ACC112 (cell line): ENCODE results near the gene CCDC12.
"Not testable (repeated sequence)": the region's sequence is repeated elsewhere in the genome, so short reads cannot be mapped to it uniquely, and the experiment has no call there.

Experiments used
- H2AFZ ChIP-seq: fragments of 200-600 bp; sonication (generic); one replicate; pipeline ENCODE4 v1.6.0; 2017; ENCODE audit warnings: antibody characterized with exemption, low read length; ENCODE audit not compliant: unreplicated experiment
- H3K27ac ChIP-seq: fragments of 200-600 bp; sonication (generic); 2 replicates; pipeline ENCODE4 v1.5.1; 2014; ENCODE audit warnings: low read depth, mild to moderate bottlenecking, antibody characterized with exemption, low read length, moderate library complexity
- H3K27me3 ChIP-seq: fragments of 200-600 bp; sonication (generic); 2 replicates; pipeline ENCODE4 v1.6.1; 2014; ENCODE audit warnings: mild to moderate bottlenecking, antibody characterized with exemption, low read length, moderate library complexity, mixed read lengths; ENCODE audit not compliant: insufficient read depth
- H3K36me3 ChIP-seq: fragments of 200-600 bp; sonication (generic); 2 replicates; pipeline ENCODE4 v1.6.1; 2016; ENCODE audit warnings: mild to moderate bottlenecking, antibody characterized with exemption, low read length, moderate library complexity, mixed read lengths; ENCODE audit not compliant: insufficient read depth
- H3K4me1 ChIP-seq: fragments of 200-600 bp; sonication (generic); one replicate; pipeline ENCODE4 v1.6.1; 2016; ENCODE audit warnings: low read length, mixed read lengths; ENCODE audit not compliant: insufficient read depth, unreplicated experiment, control insufficient read depth
- H3K4me3 ChIP-seq: fragments of 200-600 bp; sonication (generic); 2 replicates; pipeline ENCODE4 v1.5.1; 2014; ENCODE audit warnings: mild to moderate bottlenecking, low read depth, low read length
- H3K79me2 ChIP-seq: fragments of 200-600 bp; sonication (generic); one replicate; pipeline ENCODE4 v1.6.0; 2016; ENCODE audit warnings: low read length; ENCODE audit not compliant: control insufficient read depth, unreplicated experiment, insufficient read depth

Gene CCDC12

GRCh38 chr3:46910914-46911313, 65.6 kb downstream of the CCDC12 start:
- H3K36me3 ChIP-seq, H2AFZ ChIP-seq, H3K4me3 ChIP-seq, H3K79me2 ChIP-seq, H3K27me3 ChIP-seq, H3K27ac ChIP-seq: not testable (repeated sequence)
- H3K4me1 ChIP-seq, result peaks cover 24% of the 10 kb centered on the region

- Histone ChIP-seq H2AFZ (no peak overlapping the region), H3K36me3 (no peaks in the 10 kb centered on the region), H3K27me3 (no peaks in the 10 kb centered on the region), H3K4me1 (peaks cover 24% of the 10 kb centered on the region), H3K27ac (no peak overlapping the region), H3K79me2 (no peaks in the 10 kb centered on the region), H3K4me3 (no peak overlapping the region)
Observed at GRCh38 chr3:46910166-46910760, 66.3 kb downstream of the CCDC12 start.

- H3K4me3 ChIP-seq, result no peak overlapping the region
- no peak overlapping the region for H2AFZ ChIP-seq
- no peaks in the 10 kb centered on the region for H3K36me3 ChIP-seq
- no peak overlapping the region for H3K27ac ChIP-seq
- no peaks in the 10 kb centered on the region for H3K27me3 ChIP-seq
- peaks cover 24% of the 10 kb centered on the region for H3K4me1 ChIP-seq
- H3K79me2 ChIP-seq, result no peaks in the 10 kb centered on the region
Observed at GRCh38 chr3:46909535-46910161, 66.9 kb downstream of the CCDC12 start.

- H3K36me3 ChIP-seq, result no peaks in the 10 kb centered on the region
- peaks cover 25% of the 10 kb centered on the region for H3K4me1 ChIP-seq
- no peaks in the 10 kb centered on the region for H3K27me3 ChIP-seq
- H3K79me2 ChIP-seq, result no peaks in the 10 kb centered on the region
- H2AFZ ChIP-seq, result no peak overlapping the region
- H3K4me3 ChIP-seq, result no peak overlapping the region
- no peak overlapping the region for H3K27ac ChIP-seq
Observed at GRCh38 chr3:46908986-46909534, 67.5 kb downstream of the CCDC12 start.

GRCh38 chr3:46908294-46908985, 68.1 kb downstream of the CCDC12 start:
- Histone ChIP-seq H3K36me3 (no peaks in the 10 kb centered on the region), H3K79me2 (no peaks in the 10 kb centered on the region), H3K4me3 (no peak overlapping the region), H3K27me3 (no peaks in the 10 kb centered on the region), H2AFZ (no peak overlapping the region), H3K4me1 (peaks cover 25% of the 10 kb centered on the region), H3K27ac (no peak overlapping the region)

GRCh38 chr3:46907960-46908293, 68.6 kb downstream of the CCDC12 start:
- Histone ChIP-seq H2AFZ (no peak overlapping the region), H3K27ac (no peak overlapping the region), H3K4me1 (peaks cover 26% of the 10 kb centered on the region), H3K27me3 (no peaks in the 10 kb centered on the region), H3K36me3 (no peaks in the 10 kb centered on the region), H3K79me2 (no peaks in the 10 kb centered on the region), H3K4me3 (no peak overlapping the region)

- no peaks in the 10 kb centered on the region for H3K27me3 ChIP-seq
- no peak overlapping the region for H3K27ac ChIP-seq
- no peak overlapping the region for H2AFZ ChIP-seq
- H3K4me3 ChIP-seq, result no peak overlapping the region
- H3K36me3 ChIP-seq, result no peaks in the 10 kb centered on the region
- peaks cover 26% of the 10 kb centered on the region for H3K4me1 ChIP-seq
- no peaks in the 10 kb centered on the region for H3K79me2 ChIP-seq
Observed at GRCh38 chr3:46907271-46907670, 69.3 kb downstream of the CCDC12 start.

GRCh38 chr3:46906471-46907058, 70.0 kb downstream of the CCDC12 start:
- Histone ChIP-seq H3K27ac (no peak overlapping the region), H3K27me3 (no peaks in the 10 kb centered on the region), H3K79me2 (no peaks in the 10 kb centered on the region), H3K4me3 (no peak overlapping the region), H3K4me1 (peaks cover 26% of the 10 kb centered on the region), H2AFZ (no peak overlapping the region), H3K36me3 (no peaks in the 10 kb centered on the region)

GRCh38 chr3:46905661-46906451, 70.7 kb downstream of the CCDC12 start:
- H2AFZ ChIP-seq, result no peak overlapping the region
- H3K4me1 ChIP-seq, result peaks cover 26% of the 10 kb centered on the region
- H3K36me3 ChIP-seq, result no peaks in the 10 kb centered on the region
- no peak overlapping the region for H3K4me3 ChIP-seq
- H3K27ac ChIP-seq, result no peak overlapping the region
- no peaks in the 10 kb centered on the region for H3K79me2 ChIP-seq
- H3K27me3 ChIP-seq, result no peaks in the 10 kb centered on the region

GRCh38 chr3:46905213-46905560, 71.4 kb downstream of the CCDC12 start:
- Histone ChIP-seq H3K27ac (no peak overlapping the region), H3K4me1 (peaks cover 26% of the 10 kb centered on the region), H2AFZ (no peak overlapping the region), H3K27me3 (no peaks in the 10 kb centered on the region), H3K36me3 (no peaks in the 10 kb centered on the region), H3K79me2 (no peaks in the 10 kb centered on the region), H3K4me3 (no peak overlapping the region)
